VCaP (cell line): ENCODE results near the gene CNGB1.

Experiments used
- H3K27ac ChIP-seq: fragments of 450-650 bp; 2 replicates; pipeline ENCODE4 v1.5.1; 2017
- TF ChIP-seq, protein P1 (sequence below): fragments of 450-650 bp; conservative IDR thresholded peaks from 2 replicates; pipeline ENCODE4 v1.5.1; 2017; ENCODE audit warnings: mild to moderate bottlenecking, moderate library complexity

CNGB1 gene

GRCh38 chr16:57996406-57997175, 25.7 kb upstream of the CNGB1 start:
- H3K27ac ChIP-seq: no peak overlapping the region
- TF ChIP-seq, protein P1, sequence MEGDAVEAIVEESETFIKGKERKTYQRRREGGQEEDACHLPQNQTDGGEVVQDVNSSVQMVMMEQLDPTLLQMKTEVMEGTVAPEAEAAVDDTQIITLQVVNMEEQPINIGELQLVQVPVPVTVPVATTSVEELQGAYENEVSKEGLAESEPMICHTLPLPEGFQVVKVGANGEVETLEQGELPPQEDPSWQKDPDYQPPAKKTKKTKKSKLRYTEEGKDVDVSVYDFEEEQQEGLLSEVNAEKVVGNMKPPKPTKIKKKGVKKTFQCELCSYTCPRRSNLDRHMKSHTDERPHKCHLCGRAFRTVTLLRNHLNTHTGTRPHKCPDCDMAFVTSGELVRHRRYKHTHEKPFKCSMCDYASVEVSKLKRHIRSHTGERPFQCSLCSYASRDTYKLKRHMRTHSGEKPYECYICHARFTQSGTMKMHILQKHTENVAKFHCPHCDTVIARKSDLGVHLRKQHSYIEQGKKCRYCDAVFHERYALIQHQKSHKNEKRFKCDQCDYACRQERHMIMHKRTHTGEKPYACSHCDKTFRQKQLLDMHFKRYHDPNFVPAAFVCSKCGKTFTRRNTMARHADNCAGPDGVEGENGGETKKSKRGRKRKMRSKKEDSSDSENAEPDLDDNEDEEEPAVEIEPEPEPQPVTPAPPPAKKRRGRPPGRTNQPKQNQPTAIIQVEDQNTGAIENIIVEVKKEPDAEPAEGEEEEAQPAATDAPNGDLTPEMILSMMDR: no peak

GRCh38 chr16:57995721-57996405, 24.9 kb upstream of the CNGB1 start:
- H3K27ac ChIP-seq: no peak overlapping the region
- TF ChIP-seq, protein P1: no peak

DNA sequence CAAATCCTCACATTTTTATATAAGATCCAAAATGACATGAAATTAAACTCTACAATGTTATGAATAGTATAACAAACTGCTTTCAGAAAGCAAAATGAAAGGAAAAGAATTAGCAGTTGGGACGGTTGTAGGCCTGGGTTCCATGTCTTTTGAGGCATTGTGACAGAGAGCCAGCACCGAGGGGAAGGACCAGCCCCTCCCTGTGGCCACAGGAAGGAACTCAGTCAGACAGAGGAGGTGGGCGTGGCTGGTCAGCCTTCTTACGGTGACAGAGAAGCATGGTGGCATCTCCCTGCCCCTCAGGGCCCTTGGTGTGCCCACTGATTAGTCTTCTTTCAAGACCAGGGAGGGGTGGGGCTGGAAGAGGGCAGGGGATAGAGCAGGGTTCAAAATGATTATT, 23.9 kb upstream of the CNGB1 start:
- TF ChIP-seq, protein P1: peak; percentile 45
- H3K27ac ChIP-seq: no peak overlapping the region

DNA sequence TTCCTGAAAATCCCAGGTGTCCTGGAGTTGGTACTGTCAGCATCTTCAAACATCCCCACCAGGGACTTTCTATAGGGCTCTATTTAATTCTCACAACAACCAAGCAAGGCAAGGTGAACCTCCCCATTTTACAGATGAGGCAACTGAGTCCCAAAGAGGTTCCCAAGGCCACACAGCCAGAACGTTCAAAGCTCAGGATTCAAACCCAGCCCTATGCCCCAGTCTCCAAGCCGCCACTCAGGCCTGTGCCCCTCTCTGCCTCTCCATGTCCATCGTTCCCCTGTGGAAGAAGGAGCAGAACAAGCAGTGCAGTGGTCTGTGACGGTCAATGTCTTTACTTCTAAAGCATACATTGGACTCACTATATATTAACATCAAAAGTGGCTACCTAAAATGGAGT, 23.4 kb upstream of the CNGB1 start:
- H3K27ac ChIP-seq: no peak overlapping the region; the same call in 1 of the 2 replicates
- TF ChIP-seq, protein P1: no peak

- TF ChIP-seq, protein P1: no peak
Observed at GRCh38 chr16:57993897-57994296, 23.0 kb upstream of the CNGB1 start.

DNA sequence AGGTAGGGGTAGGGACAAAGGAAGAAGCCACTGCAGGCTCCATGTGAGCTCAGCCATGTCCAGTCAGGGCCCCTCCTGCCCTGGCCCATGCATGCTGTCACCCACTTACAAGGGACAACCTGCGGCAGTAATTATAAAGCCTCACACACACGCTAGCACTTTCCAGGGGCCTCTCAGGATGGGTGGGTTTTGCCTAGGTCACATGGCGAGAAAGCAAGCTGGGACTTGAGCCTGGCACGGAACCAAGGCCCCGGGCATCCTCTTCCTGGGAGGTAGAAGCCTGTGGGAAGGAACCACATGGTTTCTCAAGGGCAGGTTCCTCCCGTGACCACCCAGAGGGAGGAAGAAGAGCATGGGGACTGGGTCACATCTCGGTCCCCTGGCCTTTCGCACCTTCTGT, 22.5 kb upstream of the CNGB1 start:
- TF ChIP-seq, protein P1: no peak
- peak overlapping the region; percentile 63 for H3K27ac ChIP-seq

More at GRCh38 chr16:57993897-57994296, 23.0 kb upstream of the CNGB1 start:
- H3K27ac ChIP-seq: peak overlapping the region; percentile 63

DNA sequence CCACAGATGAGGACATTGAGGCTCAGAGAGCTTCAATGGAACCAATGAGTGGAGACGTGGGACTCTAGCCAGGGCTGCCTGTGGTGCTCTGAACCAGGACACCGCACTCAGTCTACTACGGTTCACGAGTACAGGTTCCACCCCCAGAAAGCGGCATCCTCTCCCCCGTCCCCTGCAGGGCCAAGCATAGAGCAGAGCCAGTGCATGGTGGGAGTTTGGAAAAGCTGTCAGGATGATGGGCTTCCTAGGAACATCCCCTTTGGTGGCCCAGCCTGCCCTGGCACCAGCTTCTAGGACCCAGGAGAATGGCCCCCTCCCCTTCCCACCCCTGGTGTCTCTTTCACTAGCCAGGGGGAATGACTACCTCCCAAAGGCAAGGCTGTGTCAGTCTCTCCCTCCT, 21.2 kb upstream of the CNGB1 start:
- peak overlapping the region; percentile 63 for H3K27ac ChIP-seq
- TF ChIP-seq, protein P1: no peak
